SK-N-SH (cell line): ENCODE measurements around the gene FXYD5.

Experiments
- CHD2 ChIP-seq: fragments of 150-350 bp; IDR thresholded peaks from 2 replicates; pipeline ENCODE4 v1.6.1; 2018; ENCODE audit warnings: low read length; ENCODE audit not compliant: partially characterized antibody
- CTCF ChIP-seq: fragments of 200-600 bp; sonication (generic); IDR thresholded peaks from 2 replicates; pipeline ENCODE4 v1.6.1; 2017; ENCODE audit warnings: antibody characterized with exemption, mild to moderate bottlenecking, moderate library complexity
- EP300 ChIP-seq, 2 experiments: IDR thresholded peaks; 2 replicates each; pipeline versions ENCODE4 v1.4.0 to v1.6.1; 2012; ENCODE audit warnings: borderline replicate concordance in 1 of 2, low read depth in 1 of 2, low read length in 1 of 2
- MAX ChIP-seq: IDR thresholded peaks from 2 replicates; pipeline ENCODE4 v1.4.0; 2012; ENCODE audit warnings: low read depth
- NRF1 ChIP-seq: IDR thresholded peaks from 2 replicates; pipeline ENCODE4 v1.6.1; 2012; ENCODE audit warnings: low read depth, mild to moderate bottlenecking, low read length
- RAD21 ChIP-seq: IDR thresholded peaks from 2 replicates; pipeline ENCODE4 v1.6.1; 2012; ENCODE audit warnings: mild to moderate bottlenecking, low read length
- RCOR1 ChIP-seq: fragments of 150-350 bp; IDR thresholded peaks from 2 replicates; pipeline ENCODE4 v1.6.1; 2017; ENCODE audit warnings: antibody characterized with exemption, low read length
- REST ChIP-seq: IDR thresholded peaks from 2 replicates; pipeline ENCODE4 v1.6.1; 2012; ENCODE audit warnings: mild to moderate bottlenecking, low read depth, low read length, moderate library complexity
- SIN3A ChIP-seq: IDR thresholded peaks from 2 replicates; pipeline ENCODE4 v1.6.1; 2012; ENCODE audit warnings: low read depth, mild to moderate bottlenecking, low read length, moderate library complexity, borderline replicate concordance
- SMC3 ChIP-seq: IDR thresholded peaks from 2 replicates; pipeline ENCODE4 v1.6.1; 2012; ENCODE audit warnings: low read depth, low read length, improper control_type of control experiment
- TCF12 ChIP-seq: IDR thresholded peaks from 2 replicates; pipeline ENCODE4 v1.4.0; 2012
- YY1 ChIP-seq: IDR thresholded peaks from 2 replicates; pipeline ENCODE4 v1.4.0; 2012; ENCODE audit warnings: low read depth, mild to moderate bottlenecking

- TF ChIP-seq CTCF = no peak
- TF ChIP-seq CHD2 = no peak
- TF ChIP-seq SMC3 = no peak
- TF ChIP-seq NRF1 = no peak
- TF ChIP-seq YY1 = no peak
- TF ChIP-seq RAD21 = no peak
- TF ChIP-seq REST = no peak
- no peak for TF ChIP-seq MAX
- TF ChIP-seq RCOR1 = no peak
- no peak for TF ChIP-seq SIN3A
- no peak for TF ChIP-seq EP300 (IDR thresholded peaks at IDR 0.05; ENCODE audit: borderline replicate concordance in 1 of 2, low read depth in 1 of 2, low read length in 1 of 2)
- no peak for TF ChIP-seq TCF12
Measured at GRCh38 chr19:35138305-35138892, 16.1 kb upstream of the FXYD5 start, which contains the start of gene FXYD1.
